Islet precursor cell (in vitro differentiated cells): Measurements from ENCODE around the gene ERN1.

ENCODE experiments used
- DNase-seq: peaks from one replicate; pipeline ENCODE4 v3.0.0-alpha.2; 2018

ERN1 gene

DNA sequence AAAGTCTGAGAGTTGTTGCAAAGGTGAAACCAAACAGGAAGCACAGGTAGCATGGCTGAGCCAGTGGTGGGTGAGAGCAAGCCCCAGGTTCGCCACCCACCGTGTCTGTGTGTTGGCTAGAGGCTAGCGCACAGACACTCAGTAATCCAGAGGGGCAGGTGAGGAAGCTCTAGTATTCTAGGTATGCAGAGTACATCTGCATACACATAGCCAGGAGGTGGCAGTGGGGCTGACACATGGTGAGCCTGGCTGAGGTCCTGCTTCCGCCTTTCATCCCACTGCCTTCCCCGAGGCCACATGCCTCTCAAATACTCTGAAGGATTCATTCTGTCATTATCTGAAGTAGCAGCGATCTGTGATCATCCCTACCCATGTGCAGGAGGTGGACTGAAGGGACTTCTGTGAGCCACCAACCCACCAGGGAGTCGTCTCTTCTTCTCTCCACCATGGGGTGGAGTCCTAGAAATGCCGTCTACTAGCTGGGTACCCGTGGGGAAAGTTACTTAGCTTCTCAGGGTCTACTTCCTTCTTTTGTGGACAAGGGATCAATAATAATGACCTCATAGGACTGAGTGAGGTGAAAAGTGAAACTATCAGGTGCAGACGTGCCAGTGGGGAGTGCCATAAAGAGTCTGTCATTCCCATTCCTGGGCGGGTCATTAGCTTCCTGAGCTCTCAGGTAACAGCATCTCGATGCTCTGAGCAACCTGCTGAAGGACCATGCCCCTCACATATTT lies 73.5 kb downstream of the ERN1 start:
- DNase-seq = peak; percentile 95

DNA sequence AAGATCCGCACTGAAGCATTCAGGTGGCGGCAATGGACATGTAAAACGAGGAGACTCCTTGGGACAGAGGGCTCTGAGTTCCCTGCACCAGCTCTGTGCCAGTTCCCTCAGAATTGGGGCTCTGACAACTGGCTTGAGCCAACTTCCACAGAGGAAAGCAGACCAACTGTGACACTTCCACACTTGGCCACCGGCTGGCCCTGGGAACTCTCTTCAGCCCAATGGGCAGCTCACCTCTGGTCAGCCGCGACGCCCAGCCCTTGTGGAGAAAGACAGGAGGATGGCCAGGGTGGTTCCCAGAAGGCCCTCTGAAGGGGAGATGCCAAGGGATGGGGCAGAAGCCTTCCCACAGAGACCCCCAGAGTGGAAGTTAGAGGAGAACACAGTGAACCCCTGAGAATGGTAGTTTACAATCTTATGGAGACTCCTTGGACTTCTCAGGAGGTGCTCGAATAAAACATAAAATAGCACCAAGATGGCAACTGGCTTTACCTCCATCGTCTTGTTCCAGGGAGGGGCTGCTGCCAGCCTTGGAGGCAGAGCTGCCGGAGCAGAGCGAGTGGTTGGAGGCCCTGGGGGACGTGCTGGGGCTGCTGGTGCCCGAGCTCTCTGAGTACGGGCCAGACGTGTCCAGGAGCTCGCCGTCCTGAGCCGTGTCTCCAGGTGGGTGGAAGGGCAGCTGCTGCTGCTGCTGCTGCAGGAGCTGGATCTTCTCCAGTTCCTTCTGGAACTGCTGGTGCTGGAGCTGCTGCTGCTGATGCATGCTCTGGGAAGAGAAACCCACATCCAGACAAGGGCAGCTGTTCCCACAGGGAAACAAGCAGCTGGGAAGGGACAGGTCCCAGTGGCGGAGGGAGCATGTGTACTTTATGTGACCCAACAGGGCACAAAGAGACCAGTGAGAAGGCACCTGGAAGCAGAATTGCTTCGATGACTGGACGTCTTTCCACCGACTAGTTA lies 74.5 kb downstream of the ERN1 start:
- DNase-seq = no peak

DNA sequence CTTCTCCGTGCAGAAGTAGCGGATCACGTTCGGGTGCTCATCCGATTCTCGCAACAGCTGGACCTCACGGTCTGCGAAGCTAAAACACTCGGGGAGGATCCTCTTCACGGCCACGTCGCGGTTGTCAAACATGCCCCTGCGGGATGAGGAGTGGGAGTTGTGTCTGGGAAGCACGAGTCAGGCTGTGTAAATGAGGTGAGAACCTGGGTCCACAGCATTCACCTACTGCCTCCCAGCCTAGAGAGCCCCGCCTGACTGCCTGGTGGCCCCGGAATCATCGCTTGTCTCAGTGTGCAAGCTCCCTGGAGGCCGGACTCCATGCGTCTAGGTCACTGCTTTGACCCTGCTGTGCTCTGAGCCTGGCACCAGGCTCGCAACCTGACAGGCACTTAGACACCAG lies 75.6 kb downstream of the ERN1 start:
- DNase-seq = no peak

DNA sequence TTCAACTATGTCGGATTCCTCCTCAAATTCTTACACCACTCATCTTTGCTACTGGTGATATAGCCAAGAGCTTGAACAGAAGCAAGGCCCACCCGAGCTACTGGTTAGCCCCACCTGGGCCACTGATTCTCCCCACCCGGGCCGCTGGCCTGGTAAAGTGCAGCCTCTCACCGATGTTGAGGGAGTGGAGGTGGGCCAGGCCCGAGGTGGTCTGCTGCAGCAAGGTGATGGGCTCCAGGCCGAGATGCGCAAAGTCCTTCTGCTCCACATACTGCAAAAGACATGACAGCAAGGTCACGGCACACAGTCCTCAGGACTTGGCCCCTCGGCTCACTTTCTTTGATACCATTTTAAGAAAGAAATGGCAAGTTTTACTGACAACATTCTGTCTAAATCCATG lies 76.8 kb downstream of the ERN1 start:
- DNase-seq = no peak

DNA sequence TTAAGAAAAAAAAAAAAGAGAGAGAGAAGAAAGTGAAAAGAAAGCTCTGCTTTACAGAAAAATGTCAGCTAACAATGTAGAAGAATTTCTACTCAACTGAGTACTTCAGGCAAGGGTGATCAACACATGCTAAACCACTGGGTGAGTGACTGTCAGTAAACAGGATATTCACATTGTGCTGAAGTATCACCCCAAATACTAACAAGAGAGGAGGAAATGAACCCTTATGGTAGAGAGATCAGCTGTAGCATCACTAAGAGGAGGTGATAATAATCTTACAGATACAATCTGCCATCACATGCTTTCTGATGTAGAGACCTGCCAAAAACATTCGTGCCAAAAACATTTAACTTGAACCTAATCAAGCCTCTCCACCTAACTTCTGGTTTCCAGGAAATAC lies 78.8 kb downstream of the ERN1 start:
- no peak for DNase-seq

DNA sequence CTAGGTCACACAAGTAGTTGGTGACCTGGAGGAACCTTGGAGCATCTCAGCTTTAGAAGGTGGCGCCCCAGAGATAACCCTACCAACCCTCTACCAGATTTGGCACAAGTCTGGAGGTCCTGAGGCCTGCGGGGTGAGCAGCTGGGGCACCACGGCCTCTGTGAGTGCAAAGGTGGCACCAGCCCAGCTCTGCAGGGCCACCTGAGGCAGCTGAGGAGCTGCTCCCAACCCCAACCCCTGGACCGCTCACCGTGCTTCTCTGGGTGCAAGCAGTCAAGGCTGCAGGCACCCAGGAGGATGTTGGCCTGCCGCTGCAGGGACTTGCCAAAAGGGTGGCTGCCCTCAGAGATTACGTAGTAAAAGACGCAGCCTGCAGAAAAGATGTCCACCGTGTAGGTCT lies 81.1 kb downstream of the ERN1 start:
- no peak for DNase-seq

DNA sequence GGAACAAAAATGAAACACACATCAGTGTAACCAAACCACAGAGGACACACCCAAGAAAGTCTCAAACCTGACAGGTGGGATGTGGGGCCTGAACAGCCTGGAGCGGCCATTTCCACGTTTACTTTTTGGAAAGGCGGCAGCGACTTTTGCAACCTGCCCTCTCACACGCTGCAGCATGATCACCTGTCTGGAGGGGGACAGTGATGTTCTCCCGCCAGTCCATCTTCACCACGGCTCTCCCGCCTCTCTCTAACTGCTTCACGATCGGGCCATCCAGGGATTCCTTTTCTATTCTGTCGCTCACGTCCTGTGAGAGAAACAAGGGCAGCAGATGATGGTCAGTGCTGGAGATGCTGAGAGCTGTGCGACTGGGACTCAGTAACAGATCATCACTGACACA lies 84.8 kb downstream of the ERN1 start:
- no peak for DNase-seq

DNA sequence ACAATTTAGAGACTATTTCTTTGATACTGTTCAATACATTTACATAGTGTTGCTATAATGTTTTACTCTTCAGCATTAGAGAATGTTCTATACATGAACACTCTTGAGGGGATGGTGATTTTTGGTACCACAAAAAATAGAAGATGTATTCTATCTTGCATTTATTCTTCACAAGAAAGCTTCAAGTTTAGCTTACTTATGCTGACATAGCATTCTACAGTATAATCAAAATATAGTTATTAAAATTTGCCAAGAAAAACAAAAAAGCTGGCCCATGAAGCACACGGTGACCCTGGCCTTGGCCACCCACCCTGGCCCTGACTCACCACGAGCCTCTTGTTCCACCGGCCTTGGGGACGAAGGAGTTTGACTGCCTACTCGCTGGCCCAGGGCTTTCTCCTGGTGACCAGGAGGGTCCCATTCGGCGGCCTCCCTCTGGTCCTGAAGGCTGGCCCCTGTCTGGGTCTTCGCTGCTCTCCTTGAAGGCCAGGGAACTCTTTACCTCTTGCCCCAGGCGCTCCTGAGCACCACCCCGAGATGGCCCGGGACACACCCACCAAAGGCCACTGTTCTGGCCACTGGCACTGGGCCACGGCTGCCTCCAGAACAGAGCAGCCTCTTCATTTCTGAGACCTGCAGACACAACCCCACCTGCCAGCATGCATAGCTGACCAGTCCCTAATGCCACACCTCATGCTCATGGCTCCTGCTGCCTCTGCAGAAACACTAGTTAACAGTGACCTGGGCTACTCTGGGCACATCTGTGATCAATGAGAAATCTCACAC lies 87.1 kb downstream of the ERN1 start:
- no peak for DNase-seq

DNA sequence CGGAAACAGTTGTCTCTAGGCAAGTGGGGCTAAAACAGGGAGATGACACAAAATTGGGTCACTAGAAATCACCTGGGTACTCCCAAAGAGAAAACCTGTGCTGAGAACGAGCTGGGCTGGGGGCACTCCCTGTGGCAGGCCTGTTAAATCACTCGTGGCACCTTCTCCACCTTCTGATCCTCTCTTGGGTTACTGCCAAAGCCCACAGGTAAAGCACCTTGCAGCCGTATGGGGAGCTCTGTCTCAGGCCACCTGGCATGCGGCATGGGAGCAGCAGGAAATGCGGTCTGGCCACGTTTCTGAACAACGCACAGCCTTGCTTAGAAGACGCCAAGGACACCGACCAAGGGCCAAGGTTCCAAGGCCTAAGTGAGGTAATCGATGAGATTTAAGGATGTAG lies 88.0 kb downstream of the ERN1 start:
- no peak for DNase-seq

DNA sequence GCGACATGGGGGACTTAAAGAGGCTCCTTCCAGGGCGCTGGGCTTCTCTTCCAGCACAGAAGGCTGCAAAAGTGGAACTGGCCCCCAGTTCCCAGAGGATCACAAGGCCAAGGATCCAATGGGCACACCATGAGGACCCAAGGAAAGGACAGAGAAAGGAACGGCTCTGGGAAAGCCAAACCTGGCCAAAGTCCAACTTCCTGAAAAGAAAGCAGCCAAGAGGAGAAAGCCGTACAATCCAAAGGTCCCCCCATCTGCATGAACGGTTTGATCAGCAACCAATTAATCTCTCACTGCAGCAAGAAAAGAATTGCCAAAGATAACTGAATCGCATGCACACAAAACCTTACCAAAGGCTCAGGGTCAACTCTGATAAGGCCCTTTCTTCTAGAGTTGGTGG lies 89.7 kb downstream of the ERN1 start:
- DNase-seq = no peak

DNA sequence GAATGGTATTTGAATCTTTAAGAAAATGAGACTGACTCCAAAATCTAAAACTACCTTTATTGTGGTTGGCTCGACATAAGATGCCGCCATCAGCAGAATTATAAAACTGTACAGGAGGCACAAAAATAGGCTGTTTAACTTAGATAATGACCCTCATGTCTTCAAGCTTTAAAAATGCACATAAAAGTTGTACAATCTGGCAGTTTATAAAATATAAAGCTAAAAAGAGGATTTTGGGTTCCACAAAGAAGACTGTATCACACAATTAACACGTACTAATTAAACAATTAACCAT lies 90.9 kb downstream of the ERN1 start:
- no peak for DNase-seq

DNA sequence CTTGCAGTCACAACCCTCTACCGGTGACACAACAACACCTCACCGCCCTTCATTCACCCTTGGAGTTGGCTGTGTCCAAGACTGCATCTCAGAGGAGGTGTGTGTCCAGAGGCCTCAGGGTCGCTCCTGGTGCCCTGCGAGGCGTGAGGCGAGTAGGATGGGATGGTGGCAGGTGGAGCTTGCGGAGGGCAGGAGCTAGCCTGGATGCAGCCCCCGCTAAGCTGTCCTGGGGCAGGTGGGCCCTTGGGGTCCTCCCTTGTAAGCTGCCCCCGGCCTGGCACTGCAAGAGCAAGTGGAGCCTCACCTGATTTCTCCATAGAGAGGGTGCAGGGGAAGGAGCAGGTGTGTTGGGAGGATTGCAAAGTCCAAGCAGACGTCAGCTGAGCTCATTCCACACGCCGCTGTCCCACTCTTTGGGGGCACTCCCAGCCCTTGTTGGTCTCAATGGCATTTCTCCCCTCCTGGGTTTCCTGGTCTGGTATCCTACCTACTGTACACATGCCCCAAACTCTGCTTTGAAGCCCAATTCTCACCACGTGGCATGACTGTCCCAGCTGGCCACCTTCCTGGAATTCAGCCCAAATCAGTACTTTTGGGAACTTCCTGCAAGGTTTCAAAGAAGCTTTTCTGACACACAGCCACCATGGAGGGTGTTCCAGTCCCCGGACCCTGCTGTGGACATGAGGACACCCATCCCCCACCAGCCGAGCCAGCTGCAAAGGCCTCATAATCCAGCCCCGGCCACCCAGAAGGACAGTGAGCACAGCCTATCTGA lies 91.4 kb downstream of the ERN1 start:
- DNase-seq = no peak

DNA sequence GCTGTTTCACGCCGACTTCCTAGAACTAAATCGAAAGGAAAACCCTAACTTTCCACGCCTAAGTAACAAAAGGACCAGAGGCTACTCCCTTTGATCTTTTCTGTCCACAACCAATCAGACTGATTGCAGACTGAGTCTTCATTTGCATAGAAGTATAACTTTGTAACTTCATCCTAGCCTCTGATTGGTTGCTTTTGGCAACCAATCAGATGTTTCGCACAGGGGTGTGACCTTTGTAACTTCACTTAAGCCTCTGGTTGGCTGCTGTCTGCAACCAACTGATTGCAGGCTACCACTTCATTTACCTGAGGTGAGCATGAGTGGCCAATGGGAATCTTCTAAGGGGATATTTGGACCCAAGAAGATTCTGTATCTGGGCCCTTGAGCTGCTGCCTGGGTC lies 92.1 kb downstream of the ERN1 start:
- no peak for DNase-seq

DNA sequence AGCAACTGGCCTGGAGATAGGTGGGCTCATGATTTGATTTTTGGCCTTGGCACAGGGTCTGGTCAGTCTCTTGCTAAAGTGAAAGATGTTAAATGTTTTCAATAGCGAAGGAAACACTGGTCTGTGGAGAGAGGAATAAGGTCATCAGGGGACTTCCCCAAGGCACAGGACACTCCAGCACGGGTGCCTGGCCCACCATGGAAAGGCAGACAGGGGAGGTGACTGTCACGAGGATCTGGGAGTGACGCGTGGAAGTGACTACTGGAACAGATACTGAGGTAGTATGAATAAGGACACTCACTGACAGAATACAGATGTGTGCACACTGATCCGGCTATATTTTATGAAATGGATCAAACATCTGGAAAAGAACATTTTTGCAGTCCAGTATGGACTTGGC lies 92.8 kb downstream of the ERN1 start:
- DNase-seq = no peak

DNA sequence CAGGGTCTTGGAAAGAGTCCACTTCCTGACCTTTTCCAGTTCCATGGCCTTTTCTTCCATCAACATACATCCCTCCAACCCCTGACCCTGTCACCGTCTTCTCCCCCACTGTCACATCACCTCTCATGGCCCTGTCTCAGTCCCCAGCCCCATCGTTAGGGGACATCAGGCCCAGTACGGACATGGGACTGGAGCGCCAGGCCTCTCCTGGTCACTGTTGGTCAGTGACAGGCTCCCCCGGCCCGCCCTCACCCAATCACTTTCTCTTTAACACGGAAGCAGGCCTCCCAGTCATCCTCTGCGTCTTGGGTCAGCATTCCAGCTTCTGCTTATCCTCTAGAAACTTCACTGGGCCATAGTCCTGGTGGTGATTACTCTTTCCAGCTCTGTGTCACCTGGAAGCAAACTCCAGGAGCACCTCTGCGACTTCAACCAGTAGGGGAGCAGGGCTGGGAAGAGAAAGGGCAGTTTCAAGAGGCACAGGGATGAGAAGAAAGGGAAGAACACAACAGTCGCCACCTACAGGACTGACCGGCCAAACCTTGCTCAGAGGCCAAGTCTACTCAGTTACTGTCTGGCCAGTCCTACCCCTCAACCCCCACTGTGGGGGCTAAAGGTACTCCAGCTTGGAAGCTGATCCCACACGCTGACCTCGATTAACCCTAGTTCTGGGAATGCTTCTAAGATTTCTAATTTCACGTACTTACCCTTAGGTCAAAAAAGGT lies 93.6 kb downstream of the ERN1 start:
- peak; percentile 80 for DNase-seq

DNA sequence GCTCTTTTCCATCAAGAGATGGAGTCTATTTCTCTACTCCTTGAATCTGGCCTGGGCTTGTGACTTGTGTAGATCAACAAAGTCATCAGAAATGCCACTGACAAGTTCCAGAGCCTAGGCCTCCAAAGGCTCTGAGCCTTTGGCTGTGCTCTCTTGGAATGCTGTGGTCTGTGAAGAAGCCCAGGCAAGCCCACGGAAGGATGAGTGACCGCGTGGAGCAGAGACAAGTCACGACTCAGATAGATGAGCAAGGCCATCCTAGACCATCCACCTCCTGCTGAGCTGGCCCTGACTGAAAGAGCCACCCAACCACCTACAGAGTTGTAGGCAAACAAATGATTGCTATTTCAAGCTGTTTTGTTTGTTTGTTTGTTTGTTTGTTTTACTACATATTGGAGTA lies 97.9 kb downstream of the ERN1 start:
- DNase-seq = peak; percentile 96

DNA sequence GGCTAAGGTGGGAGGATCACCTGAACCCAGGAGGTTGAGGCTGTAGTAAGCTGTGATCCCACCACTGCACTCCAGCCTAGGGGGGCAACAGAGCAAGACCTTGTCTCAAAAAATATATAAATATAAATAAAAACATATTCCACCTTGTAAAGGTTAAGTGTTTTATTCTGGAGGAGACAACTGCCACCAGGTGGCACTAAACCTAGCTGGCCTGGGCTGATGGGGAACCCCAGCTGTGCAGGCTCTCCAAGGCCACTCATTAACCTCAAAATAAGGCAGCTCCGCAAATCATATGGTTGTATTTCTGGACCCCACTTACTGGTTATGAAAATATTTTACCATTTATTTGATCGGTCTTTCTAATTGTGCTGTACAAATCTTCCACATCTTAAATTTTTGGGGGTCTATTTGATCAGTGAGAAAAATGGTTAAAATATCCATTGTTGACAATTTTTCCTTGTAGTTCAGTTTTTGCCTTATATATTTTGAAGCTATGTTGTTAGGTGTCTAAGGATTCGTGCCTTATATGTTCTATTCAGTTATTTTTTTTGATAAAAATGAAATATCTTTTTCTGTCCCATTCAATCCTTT lies 101.0 kb downstream of the ERN1 start:
- DNase-seq = no peak

DNA sequence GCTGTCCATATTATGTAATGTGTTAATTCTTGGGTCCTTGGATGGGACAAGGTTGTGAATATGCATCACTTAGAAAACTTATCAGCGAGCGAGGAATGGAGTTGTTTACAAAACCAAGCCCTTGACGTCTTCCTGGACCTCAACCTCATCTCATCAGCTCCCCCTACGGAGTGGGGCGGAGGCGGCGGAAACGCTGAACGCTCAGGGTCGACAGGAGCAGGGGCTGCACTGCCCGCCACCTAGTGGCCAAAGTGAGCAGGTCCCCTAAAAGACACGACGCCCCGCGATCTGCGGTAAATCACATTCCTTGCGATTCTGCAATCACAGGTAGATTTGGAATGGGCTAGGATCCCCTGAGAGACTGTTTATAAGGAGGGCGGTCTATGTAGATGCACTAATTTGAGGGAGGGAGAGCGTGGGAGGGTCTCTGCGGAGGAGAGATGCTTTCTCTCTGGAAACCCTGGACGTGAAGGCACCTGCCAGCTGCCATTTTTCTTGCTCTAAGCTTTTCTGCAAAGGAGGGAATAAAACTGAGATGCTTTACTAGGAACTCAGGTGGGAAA lies 104.1 kb downstream of the ERN1 start:
- DNase-seq = peak; percentile 92

DNA sequence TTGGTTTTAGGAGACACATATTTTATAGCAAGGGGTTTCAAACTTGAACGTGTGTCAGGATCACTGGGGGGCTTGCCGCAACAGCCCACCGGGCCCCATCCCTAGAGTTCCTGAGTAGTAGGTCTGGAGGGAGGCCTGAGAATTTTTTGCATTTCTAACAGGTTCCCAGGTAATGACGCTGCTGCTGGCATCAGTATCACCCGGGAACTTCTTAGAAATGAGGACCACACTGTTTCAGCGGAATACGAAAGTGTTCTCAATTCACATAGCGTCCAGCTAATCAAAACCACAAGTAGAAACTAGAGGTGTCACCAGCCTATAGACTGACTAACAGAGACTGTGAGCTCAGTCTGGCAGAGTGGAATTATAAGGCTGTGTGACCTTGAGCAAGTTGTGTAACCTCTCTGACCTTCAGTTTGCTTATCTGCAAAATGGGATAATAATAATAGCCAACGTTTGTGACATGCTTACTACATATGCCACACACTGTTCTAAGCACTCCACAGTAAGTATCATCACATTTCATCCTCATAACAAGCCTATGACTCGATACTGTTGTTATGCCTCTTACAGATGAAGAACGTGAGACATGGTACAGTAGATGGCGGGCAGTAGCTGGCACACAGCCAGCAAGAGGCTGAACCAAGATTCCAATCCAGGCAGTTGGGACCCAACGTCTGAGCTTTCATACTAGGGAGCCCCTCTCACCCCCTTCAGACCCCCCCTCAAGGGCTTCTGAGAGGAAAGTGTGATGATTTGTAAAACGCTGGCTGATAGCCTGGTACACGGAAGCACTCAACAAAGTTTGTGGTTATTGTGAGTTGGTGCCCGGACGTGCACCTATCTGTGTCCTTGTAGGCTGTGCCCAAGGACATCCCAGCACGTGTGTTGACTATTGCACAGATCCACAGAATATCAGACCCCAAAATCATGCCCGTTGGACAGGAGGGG lies 104.9 kb downstream of the ERN1 start:
- peak; percentile 45 for DNase-seq

DNA sequence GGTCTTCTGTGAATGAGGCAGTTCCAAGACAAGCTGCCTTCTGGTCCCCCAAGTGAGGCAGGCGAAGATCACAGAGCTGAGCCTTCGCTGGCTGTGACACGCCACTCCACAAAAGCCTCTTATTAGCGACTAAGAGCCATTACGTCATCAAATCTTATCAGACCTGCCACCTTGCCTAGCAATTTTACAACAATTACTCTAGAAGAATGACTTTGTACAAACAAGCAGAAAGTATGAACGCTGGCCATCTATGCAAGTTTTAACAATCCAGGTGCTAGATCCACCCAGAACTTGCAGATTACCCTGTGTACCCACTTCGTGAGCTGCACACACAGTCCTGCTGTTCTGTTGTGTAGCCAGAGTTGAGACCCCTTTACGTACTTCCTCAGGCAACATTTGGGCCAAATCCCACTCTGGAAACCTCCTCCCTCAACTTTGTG lies 105.7 kb downstream of the ERN1 start:
- peak; percentile 54 for DNase-seq
